Lower lobe of right lung (tissue), 2 donors: Measurements from ENCODE around the gene ZNF524. TPM values are rescaled to one million over a fixed set of nuclear protein-coding genes. Genes with fewer than 3 reads are reported as not detected.
A peak's percentile ranks its signal among the peaks of the same experiment; 100 is the strongest.

Experiments used
- ATAC-seq, 2 donors: fragments of 200-7000 bp; cut with Tn5 transposase; one replicate each; pipeline ENCODE4 v1.9.1; 2020 to 2022; ENCODE audit warnings: mild to moderate bottlenecking in 2 of 2, moderate library complexity in 2 of 2
- DNase-seq: peaks from one replicate; pipeline ENCODE4 v3.0.0-alpha.2; 2020
- H3K27ac ChIP-seq: fragments of 200-600 bp; one replicate; pipeline ENCODE4 v1.8.0; 2022
- H3K27me3 ChIP-seq: fragments of 200-600 bp; one replicate; pipeline ENCODE4 v1.8.0; 2022; ENCODE audit warnings: low read depth
- H3K36me3 ChIP-seq: fragments of 200-600 bp; one replicate; pipeline ENCODE4 v1.8.0; 2022; ENCODE audit warnings: mild to moderate bottlenecking
- H3K4me1 ChIP-seq: fragments of 200-600 bp; one replicate; pipeline ENCODE4 v1.8.0; 2022
- H3K4me3 ChIP-seq: fragments of 200-600 bp; one replicate; pipeline ENCODE4 v1.8.0; 2022; ENCODE audit warnings: mild to moderate bottlenecking
- H3K9me3 ChIP-seq: fragments of 200-600 bp; one replicate; pipeline ENCODE4 v1.8.0; 2022
- intact Hi-C: fragments of 100-400 bp; cut with DNase I; formaldehyde crosslinking; loops from one replicate; pipeline ENCODE4 v1.11.0; 2022
- total RNA-seq: library from RNA; stranded (reverse); fragmentation: NEBNext Ultra II Directional; extraction: Animal tissue kit (Norgen Biotek cat#: 25700); gene quantifications from one replicate; pipeline ENCODE4 v1.2.1, GENCODE V29; 2021
- TF ChIP-seq, protein P1 (sequence below): fragments of 200-600 bp; IDR thresholded peaks from one replicate; pipeline ENCODE4 v1.8.0; 2022; ENCODE audit warnings: antibody characterized with exemption, mild to moderate bottlenecking
- donor health status: DM: no; HTN: yes; CAD: no; lungs with severe emphysema.

The ZNF524 gene
- total RNA-seq, 1 donor from 2014 or later, result 33.4 TPM

DNA sequence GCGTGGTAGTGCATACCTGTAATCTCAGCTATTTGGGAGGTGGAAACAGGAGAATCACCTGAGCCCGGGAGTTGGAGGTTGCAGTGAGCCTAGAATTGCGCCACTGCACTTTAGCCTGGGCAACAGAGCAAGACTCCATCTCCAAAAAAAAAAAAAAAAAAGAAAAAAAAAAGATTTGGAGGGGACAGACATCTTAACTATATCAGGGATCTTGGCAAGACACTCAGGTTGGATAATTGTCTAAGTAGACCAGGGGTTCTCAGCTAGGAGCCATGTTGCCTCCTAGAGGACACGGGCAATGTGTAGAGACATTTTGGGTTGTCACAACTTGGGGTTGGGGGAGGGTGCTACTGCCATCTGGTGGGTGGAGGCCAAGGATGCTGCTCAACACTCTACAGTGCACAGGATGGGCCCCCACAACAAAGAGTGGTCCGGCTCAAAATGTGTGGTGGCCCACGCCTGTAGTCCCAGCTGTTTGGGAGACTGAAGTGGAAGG lies 38.8 kb downstream of the ZNF524 start:
- no peak overlapping the region for H3K27ac ChIP-seq
- intact Hi-C loops, result no loop called here
- DNase-seq (no peak), ATAC-seq (no peak)
- H3K36me3 ChIP-seq, result no peaks in the 10 kb centered on the region
- no peak overlapping the region for H3K4me3 ChIP-seq
- peaks cover 72% of the 10 kb centered on the region for H3K4me1 ChIP-seq
- H3K9me3 ChIP-seq, result no peaks in the 10 kb centered on the region
- TF ChIP-seq, protein P1, sequence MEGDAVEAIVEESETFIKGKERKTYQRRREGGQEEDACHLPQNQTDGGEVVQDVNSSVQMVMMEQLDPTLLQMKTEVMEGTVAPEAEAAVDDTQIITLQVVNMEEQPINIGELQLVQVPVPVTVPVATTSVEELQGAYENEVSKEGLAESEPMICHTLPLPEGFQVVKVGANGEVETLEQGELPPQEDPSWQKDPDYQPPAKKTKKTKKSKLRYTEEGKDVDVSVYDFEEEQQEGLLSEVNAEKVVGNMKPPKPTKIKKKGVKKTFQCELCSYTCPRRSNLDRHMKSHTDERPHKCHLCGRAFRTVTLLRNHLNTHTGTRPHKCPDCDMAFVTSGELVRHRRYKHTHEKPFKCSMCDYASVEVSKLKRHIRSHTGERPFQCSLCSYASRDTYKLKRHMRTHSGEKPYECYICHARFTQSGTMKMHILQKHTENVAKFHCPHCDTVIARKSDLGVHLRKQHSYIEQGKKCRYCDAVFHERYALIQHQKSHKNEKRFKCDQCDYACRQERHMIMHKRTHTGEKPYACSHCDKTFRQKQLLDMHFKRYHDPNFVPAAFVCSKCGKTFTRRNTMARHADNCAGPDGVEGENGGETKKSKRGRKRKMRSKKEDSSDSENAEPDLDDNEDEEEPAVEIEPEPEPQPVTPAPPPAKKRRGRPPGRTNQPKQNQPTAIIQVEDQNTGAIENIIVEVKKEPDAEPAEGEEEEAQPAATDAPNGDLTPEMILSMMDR, result peak; percentile 42
- no peaks in the 10 kb centered on the region for H3K27me3 ChIP-seq

DNA sequence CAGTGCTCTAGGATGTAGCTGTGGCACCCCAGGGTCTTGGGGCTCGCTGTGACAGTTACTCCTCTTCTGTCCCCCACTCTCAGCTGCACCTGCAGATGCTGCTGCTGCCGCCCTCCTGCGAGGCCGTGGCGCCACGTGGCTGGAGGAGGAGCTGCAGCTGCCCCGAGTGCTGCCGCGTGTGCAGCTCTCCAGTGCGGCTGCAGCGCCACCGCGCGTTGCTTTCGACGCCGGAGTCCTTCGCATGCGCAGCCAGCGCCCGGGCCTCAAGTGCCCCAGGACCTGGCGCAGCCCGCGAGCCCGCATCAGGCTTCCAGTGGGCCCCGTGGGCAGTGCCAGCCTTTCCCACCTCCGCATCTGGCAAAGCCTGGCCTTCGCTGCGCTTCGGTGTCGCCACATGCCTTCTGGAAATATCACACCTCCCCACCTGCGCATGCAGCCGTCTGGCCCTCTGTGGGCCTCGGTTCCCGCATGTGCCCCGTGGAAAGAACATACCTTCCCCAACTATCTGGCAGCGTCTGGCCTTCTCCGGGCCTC lies 40.0 kb downstream of the ZNF524 start:
- intact Hi-C loops, result no loop called here
- H3K36me3 ChIP-seq, result peaks cover 5% of the 10 kb centered on the region
- TF ChIP-seq, protein P1, result peak; percentile 58
- peak overlapping the region; percentile 81 for H3K27ac ChIP-seq
- DNase-seq, result peak; percentile 88
- H3K4me1 ChIP-seq, result peaks cover 78% of the 10 kb centered on the region
- ATAC-seq, result peak; percentile 47 to 55
- no peaks in the 10 kb centered on the region for H3K9me3 ChIP-seq
- H3K27me3 ChIP-seq, result no peaks in the 10 kb centered on the region
- H3K4me3 ChIP-seq, result peak overlapping the region; percentile 82

DNA sequence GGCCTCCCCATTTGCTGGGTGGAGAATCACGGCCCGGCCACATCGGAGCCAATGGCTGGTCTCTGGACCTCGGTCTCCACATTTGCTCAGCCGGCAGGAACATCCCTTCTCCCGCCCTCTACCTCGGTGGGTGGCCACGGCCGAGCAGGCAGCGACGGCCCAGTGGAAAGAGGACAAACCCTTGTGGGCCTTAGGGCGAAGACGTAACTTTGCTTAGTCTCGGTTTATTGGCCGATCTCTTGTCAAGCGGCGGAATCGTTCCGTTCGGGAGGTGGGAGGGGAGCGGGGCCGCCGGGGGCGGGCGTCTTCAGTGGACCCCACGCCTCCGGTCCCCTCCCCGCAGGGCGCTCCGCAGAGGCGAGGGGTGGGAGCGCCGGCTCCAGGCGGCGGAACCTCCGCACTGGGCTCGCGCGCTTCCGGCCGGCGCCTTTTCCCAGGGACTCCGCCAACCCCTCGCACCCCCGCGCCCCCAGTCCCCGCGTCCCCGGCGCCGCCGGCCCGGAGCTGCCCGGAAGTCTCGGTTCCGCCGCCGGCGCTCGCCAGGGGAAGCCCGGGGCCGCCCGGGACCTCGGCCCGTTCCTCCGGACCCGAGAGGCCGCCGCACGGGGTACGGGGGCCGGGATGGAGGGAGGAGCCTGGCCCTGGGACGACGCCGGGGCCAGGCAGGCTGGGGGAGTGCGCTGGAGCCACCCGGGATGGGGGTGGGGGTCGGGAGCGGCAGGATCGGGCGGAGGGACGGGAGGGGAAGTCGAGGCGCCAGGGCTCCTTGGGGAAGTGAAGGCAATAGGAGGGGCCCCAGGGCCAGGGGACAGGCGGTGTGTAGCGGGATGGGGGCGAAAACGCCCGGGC lies 40.7 kb downstream of the ZNF524 start, which contains the start of gene ZNF580:
TSS of gene ZNF580 (plus strand) at position 426 of the 849 bp plus-strand sequence. CDS start 1,507 bp downstream, outside the sequence.
- Histone ChIP-seq H3K4me1 (peaks cover 74% of the 10 kb centered on the region), H3K27ac (peak within 1 kb of the TSS; percentile 81), H3K4me3 (peak within 1 kb of the TSS; percentile 82), H3K27me3 (no peaks in the 10 kb centered on the region), H3K9me3 (no peaks in the 10 kb centered on the region), H3K36me3 (peaks cover 12% of the 10 kb centered on the region)
- intact Hi-C loops, result no loop called here
- ATAC-seq (peak; percentile 80 to 82), DNase-seq (peak; percentile 73)
- TF ChIP-seq, protein P1, result no peak

DNA sequence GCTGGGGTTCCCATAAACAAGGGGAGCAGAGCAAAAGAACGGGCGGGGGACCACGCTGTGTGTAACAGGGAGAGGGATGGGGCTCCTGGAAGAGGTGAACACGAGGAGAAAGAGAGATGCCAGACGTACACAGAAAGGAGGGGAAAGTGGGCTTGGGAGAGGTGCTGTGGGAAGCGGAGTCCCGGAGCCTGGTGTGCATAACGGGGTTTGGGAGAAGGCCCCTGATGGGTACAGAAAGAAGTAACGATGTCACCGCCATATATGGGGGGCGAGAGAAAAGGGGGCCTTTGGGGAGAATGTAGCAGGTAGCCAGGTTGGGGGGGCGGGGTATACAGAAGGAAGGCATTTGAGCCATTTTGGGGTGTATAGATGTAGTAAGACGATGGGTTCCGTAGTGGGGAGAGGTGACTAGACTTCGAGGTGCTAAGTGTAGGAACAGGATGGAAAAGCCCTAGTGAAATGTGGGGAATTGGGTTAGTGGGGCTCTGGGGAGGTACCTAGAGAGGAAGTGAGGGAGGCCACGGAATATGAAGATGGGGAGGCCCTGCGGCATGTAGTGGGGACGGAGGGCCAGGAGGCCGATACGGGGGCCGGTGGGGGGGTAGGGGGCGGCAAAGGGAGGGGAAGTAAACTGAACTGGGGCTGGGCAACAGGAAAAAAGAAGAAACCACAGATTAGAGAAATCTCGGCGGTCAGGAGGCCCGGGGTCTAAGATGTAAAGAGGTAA lies 41.5 kb downstream of the ZNF524 start:
- DNase-seq, result no peak
- H3K36me3 ChIP-seq, result peaks cover 12% of the 10 kb centered on the region
- no peaks in the 10 kb centered on the region for H3K9me3 ChIP-seq
- H3K4me3 ChIP-seq, result peak overlapping the region; percentile 82
- TF ChIP-seq, protein P1, result no peak
- no peaks in the 10 kb centered on the region for H3K27me3 ChIP-seq
- peak in 1 of 2 donors; percentile 1 for ATAC-seq
- intact Hi-C loops, result no loop called here
- H3K4me1 ChIP-seq, result peaks cover 66% of the 10 kb centered on the region
- H3K27ac ChIP-seq, result peak overlapping the region; percentile 81
